Esophagus muscularis mucosa (tissue), 4 donors: ENCODE data around the gene PARP9. TPM values are rescaled to one million over a fixed set of nuclear protein-coding genes. Genes with fewer than 3 reads are reported as not detected.

Experiments used
- DNase-seq: peaks from one replicate; pipeline ENCODE4 v3.0.0-alpha.2; 2017; ENCODE audit errors: extremely low spot score
- H3K27ac ChIP-seq, 4 donors: fragments of 200-600 bp; sonication (generic); replicated peaks in 1 of 4; 1 replicate in 3 of 4; 2 replicates in 1 of 4; pipeline ENCODE4 v1.5.1; 2016 to 2019; ENCODE audit warnings: mild to moderate bottlenecking in 1 of 4
- H3K27me3 ChIP-seq, 4 donors: fragments of 200-600 bp; sonication (generic); one replicate each; pipeline versions ENCODE4 v1.5.1 to v1.6.0; 2016 to 2019
- H3K36me3 ChIP-seq, 4 donors: fragments of 200-600 bp; sonication (generic); one replicate each; pipeline ENCODE4 v1.5.1; 2016 to 2019
- H3K4me1 ChIP-seq, 4 donors: fragments of 200-600 bp; sonication (generic); one replicate each; pipeline ENCODE4 v1.5.1; 2016 to 2019
- H3K4me3 ChIP-seq, 4 donors: fragments of 200-600 bp; sonication (generic); 1 replicate in 2 of 4; 2 replicates in 2 of 4; pipeline ENCODE4 v1.5.1; 2016 to 2019; ENCODE audit warnings: mild to moderate bottlenecking in 4 of 4, moderate library complexity in 1 of 4
- H3K9me3 ChIP-seq, 4 donors: fragments of 200-600 bp; sonication (generic); 1 replicate in 3 of 4; 2 replicates in 1 of 4; pipeline ENCODE4 v1.5.1; 2016 to 2019
- CTCF ChIP-seq, 3 experiments: fragments of 200-600 bp in 2 of 3; fragments of 450-650 bp in 1 of 3; sonication (generic) in 2 of 3; IDR thresholded peaks; one replicate each; pipeline ENCODE4 v1.5.1; 2017 to 2019; ENCODE audit warnings: antibody characterized with exemption in 3 of 3, mild to moderate bottlenecking in 2 of 3, moderate library complexity in 1 of 3
- EP300 ChIP-seq: sonication (generic); formaldehyde crosslinking; IDR thresholded peaks from one replicate; pipeline ENCODE4 v1.6.1; 2017; ENCODE audit warnings: antibody characterized with exemption
- POLR2A ChIP-seq: fragments of 450-650 bp; IDR thresholded peaks from one replicate; pipeline ENCODE4 v1.6.1; 2017; ENCODE audit warnings: antibody characterized with exemption, moderate library complexity, mild to moderate bottlenecking, low read depth
- POLR2AphosphoS5 ChIP-seq, 2 donors: sonication (generic); formaldehyde crosslinking; IDR thresholded peaks; one replicate each; pipeline ENCODE4 v1.6.1; 2017; ENCODE audit warnings: antibody characterized with exemption in 2 of 2
- WGBS: methylation state at CpG from one replicate; pipeline ENCODE4 v1.1.5; 2018; 5-methylcytosine and 5-hydroxymethylcytosine counted together
- intact Hi-C: fragments of 100-400 bp; cut with DNase I; formaldehyde crosslinking; loops from one replicate; pipeline ENCODE4 v1.15.1; 2023
- total RNA-seq, 4 donors: library from RNA; depleted of rRNA; stranded (reverse); fragments of >200 nt; gene quantifications; one replicate each; pipeline versions ENCODE4 v1.1.0 to v1.2.1, GENCODE V29; 2016

Gene PARP9
- total RNA-seq, 4 donors from 2014 or later, result 16.7 to 24.0 (median 21.3) TPM

GRCh38 chr3:122558605-122559004 lies 5.5 kb downstream of the PARP9 start:
- Histone ChIP-seq H3K27ac (no peak overlapping the region), H3K4me3 (no peak overlapping the region), H3K9me3 (no peaks in the 10 kb centered on the region), H3K27me3 (no peaks in the 10 kb centered on the region), H3K36me3 (peaks cover 23 to 61% (median 52%) of the 10 kb centered on the region in 4 donors), H3K4me1 (peaks cover 12 to 36% (median 23%) of the 10 kb centered on the region in 4 donors)
- WGBS, result 88% methylated on average over 6 of the region's 6 CpGs
- intact Hi-C loops, result no loop called here
- no peak for DNase-seq
- no peak for TF ChIP-seq POLR2A
- TF ChIP-seq CTCF (IDR thresholded peaks at IDR 0.05), result no peak
- TF ChIP-seq POLR2AphosphoS5 (IDR thresholded peaks at IDR 0.05), result no peak

DNA sequence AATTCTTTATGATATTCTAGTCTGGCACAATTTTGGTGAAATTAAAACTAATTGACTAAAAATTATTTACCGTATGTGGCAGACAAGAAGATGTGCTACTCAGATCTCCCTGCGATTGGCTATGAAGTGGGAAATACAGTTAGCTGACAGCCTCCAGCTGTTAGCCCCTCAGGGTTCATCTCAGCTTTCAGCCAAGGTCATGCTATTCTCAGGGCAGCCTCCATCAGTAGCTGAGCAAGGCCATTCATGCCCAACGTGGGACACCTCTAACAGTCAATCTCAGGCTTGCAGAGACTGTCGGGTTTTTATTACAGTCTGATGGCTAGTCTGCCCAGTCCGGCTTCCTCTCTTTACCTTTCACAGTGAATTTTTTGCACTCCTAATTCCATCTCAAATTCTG lies 6.7 kb downstream of the PARP9 start:
- TF ChIP-seq POLR2A (no peak), CTCF (IDR thresholded peaks at IDR 0.05) (no peak), POLR2AphosphoS5 (IDR thresholded peaks at IDR 0.05) (no peak), EP300 (no peak)
- H3K27me3 ChIP-seq, result no peaks in the 10 kb centered on the region
- no peaks in the 10 kb centered on the region for H3K9me3 ChIP-seq
- H3K36me3 ChIP-seq, result peaks cover 26 to 66% (median 56%) of the 10 kb centered on the region in 4 donors
- H3K4me3 ChIP-seq, result no peak overlapping the region
- DNase-seq, result no peak
- whole genome bisulfite sequencing, result 76% methylated on average over 5 of the region's 5 CpGs
- intact Hi-C loops, result no loop called here
- H3K27ac ChIP-seq, result no peak overlapping the region
- H3K4me1 ChIP-seq, result peaks cover 0 to 24% (median 10%) of the 10 kb centered on the region in 4 donors

DNA sequence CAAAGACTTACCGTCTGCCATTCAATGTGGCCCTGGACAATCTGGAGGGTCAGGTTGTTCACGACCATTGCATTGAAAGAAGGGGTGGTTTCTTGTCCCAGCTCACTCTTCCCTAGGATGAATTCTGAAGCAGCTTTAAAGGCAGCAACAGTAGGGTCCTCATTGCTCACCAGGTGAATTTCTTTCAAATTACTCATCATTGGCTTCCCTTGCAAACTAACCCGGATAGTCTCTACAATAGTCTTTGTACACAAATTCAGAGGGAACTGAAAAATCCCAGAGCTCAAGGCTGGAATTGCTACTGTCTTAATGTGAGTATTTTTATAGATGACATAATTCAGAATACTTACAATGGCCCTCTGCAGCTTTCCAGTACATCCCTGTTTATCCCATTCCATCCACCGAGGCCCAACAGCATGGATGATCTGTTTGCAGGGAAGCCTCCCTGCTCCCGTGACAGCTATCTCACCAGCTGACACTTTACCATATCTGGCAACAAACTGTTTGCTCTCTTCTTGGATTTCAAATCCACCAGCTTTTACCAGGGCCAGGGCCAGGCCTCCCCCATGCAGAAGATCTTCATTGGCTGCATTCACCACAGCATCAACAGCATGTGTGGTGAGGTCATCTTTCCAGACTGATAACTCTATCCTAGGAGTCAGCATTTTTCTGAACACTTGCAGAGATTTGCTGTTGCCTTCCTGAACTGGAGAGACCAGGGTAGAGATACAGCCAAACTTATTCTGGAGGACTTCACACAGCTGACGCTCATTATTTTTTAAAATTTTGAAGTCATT lies 8.6 kb downstream of the PARP9 start:
- Histone ChIP-seq H3K27ac (no peak overlapping the region), H3K4me3 (no peak overlapping the region), H3K9me3 (no peaks in the 10 kb centered on the region), H3K27me3 (no peaks in the 10 kb centered on the region), H3K4me1 (peaks cover 0 to 6% (median 2%) of the 10 kb centered on the region in 4 donors), H3K36me3 (peaks cover 41 to 85% (median 74%) of the 10 kb centered on the region in 4 donors)
- no peak for DNase-seq
- intact Hi-C loops, result no loop called here
- TF ChIP-seq POLR2AphosphoS5 (IDR thresholded peaks at IDR 0.05) (no peak), CTCF (IDR thresholded peaks at IDR 0.05) (no peak), EP300 (no peak), POLR2A (no peak)
- 82% methylated on average over 6 of the region's 6 CpGs for WGBS

- intact Hi-C loops, result no loop called here
- DNase-seq, result no peak
- peaks cover 43 to 93% (median 78%) of the 10 kb centered on the region in 4 donors for H3K36me3 ChIP-seq
- 72% methylated on average over 3 of the region's 3 CpGs for WGBS
- no peak for TF ChIP-seq POLR2A
- no peak for TF ChIP-seq CTCF (IDR thresholded peaks at IDR 0.05)
- TF ChIP-seq POLR2AphosphoS5 (IDR thresholded peaks at IDR 0.05), result no peak
- TF ChIP-seq EP300, result no peak
- no peak overlapping the region for H3K4me3 ChIP-seq
- H3K27ac ChIP-seq, result no peak overlapping the region
- no peaks in the 10 kb centered on the region for H3K27me3 ChIP-seq
- H3K4me1 ChIP-seq, result peaks cover 0 to 16% (median 14%) of the 10 kb centered on the region in 4 donors
- H3K9me3 ChIP-seq, result no peaks in the 10 kb centered on the region
Measured at GRCh38 chr3:122553171-122553570, 10.9 kb downstream of the PARP9 start.
